HG03575 (cell line): Measurements from ENCODE around the gene SMYD5.
"Not testable (repeated sequence)": the region's sequence is repeated elsewhere in the genome, so short reads cannot be mapped to it uniquely, and the experiment has no call there.

Source experiments
- ATAC-seq: cut with Tn5 transposase; IDR thresholded peaks from one replicate; pipeline ENCODE4 v1.9.1; 2021; ENCODE audit not compliant: unreplicated experiment, insufficient number of reproducible peaks, low FRiP score; ENCODE audit errors: extremely low read depth

Gene SMYD5

GRCh38 chr2:73255907-73256617, 42.0 kb downstream of the SMYD5 start:
- no peak for ATAC-seq

- no peak for ATAC-seq
Observed at GRCh38 chr2:73256618-73256922, 42.5 kb downstream of the SMYD5 start.

DNA sequence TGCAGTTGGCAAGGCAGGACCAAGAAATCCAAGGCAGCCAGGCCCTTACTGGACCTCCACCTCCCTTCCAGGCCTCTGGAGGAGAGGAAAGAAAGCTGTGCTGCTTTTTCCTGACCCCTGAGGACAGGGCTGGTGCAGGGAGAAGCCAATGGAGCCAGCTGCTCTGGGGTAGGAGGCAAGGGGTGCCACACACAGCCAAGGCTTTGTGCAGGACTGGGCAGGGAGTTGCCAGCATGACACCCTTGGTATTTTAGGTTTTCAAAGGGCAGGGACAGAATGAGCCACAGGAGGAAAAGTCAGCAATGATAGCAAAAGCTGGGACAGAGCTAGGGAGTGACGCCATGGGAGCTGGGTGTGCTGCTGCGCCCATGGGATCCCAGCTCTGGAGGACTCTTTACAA, 43.0 kb downstream of the SMYD5 start:
- ATAC-seq: no peak

DNA sequence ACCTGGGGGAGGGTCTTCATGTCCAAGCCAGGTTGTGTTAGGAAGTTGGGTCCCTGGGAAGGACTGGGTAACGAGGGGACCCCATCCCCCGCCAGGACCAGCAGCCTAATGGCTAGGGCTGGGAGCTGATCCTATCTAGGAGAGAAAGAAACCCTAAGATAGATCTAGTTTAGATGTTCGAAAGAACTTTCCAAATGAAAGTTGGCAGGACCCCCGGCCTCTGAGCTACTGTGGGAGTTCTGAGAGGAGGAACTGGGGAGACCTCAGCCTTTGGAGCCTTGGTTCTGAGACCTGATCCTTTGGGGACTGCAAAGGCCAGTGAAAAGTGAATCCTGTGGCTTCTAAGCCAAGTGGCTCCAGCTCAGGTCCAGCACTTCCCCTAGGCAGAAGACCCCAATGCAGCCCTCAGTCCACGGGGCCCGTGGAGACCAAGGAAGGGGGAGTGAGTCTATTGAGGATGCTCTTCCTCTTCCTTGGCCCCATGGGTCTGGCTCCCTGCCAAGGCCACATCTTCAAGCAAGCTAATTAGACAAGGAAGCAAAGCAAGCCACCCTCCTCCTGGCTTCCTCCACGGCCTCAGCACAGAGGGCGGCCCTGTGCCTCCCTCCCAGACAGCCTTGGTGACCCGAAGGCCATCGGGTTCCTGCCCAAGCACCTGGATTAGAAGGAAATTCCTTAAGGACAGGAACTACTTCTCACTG, 43.5 kb downstream of the SMYD5 start:
- no peak for ATAC-seq

- no peak for ATAC-seq
Observed at GRCh38 chr2:73258186-73258912, 44.3 kb downstream of the SMYD5 start.

DNA sequence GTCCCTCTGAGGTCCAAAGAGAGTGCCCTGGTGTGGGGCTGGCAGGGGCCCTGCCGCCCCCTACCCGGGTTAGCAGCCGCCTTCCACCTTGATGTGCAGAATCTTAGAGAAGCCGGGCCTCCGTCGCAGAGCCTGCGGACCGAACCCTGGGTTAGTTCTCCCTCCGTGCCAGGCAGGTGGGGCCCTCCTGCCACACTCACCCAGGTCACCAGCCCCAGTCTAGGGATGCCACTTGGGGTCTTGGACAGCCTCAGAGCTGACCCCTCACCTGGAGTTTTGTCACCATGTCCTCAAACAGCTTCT, 44.8 kb downstream of the SMYD5 start:
- ATAC-seq: no peak

- ATAC-seq: no peak
Observed at GRCh38 chr2:73259276-73259675, 45.2 kb downstream of the SMYD5 start.

- ATAC-seq: no peak
Observed at GRCh38 chr2:73259704-73260337, 45.8 kb downstream of the SMYD5 start.

GRCh38 chr2:73260338-73260984, 46.4 kb downstream of the SMYD5 start:
- no peak for ATAC-seq

GRCh38 chr2:73262108-73262651, 48.1 kb downstream of the SMYD5 start:
- no peak for ATAC-seq

DNA sequence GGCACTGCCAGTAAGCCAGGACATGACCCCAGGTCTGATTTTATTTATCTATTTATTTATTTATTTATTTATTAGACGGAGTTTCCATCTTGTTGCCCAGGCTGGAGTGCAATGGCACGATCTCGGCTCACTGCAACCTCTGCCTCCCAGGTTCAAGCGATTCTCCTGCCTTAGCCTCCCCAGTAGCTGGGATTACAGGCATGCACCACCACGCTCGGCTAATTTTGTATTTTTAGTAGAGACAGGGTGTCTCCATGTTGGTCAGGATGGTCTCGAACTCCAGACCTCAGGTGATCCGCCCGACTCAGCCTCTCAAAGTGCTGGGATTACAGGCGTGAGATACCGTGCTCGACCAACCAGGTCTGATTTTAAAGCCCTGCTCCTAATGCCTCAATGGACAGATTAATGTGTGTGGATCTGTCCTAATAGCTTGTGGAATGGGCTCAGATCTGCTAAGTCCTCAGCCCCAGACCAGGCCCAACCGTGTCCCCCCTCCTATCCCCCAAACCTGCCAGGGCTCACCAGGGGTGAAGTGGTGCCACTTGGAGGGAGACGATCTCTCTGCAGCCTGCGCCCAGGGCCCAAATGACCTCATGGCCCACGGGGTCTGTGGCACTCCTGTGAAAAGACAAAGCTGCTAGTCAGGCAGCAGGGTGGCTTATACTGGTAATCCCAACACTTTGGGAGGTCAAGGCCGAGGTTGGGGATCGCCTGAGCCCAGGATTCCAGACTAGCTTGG, 48.8 kb downstream of the SMYD5 start:
- ATAC-seq: not testable (repeated sequence)

- no peak for ATAC-seq
Observed at GRCh38 chr2:73263540-73264331, 49.7 kb downstream of the SMYD5 start.

- no peak for ATAC-seq
Observed at GRCh38 chr2:73264332-73264606, 50.2 kb downstream of the SMYD5 start.

- no peak for ATAC-seq
Observed at GRCh38 chr2:73264783-73265182, 50.7 kb downstream of the SMYD5 start.

GRCh38 chr2:73265298-73266060, 51.4 kb downstream of the SMYD5 start:
- ATAC-seq: no peak

DNA sequence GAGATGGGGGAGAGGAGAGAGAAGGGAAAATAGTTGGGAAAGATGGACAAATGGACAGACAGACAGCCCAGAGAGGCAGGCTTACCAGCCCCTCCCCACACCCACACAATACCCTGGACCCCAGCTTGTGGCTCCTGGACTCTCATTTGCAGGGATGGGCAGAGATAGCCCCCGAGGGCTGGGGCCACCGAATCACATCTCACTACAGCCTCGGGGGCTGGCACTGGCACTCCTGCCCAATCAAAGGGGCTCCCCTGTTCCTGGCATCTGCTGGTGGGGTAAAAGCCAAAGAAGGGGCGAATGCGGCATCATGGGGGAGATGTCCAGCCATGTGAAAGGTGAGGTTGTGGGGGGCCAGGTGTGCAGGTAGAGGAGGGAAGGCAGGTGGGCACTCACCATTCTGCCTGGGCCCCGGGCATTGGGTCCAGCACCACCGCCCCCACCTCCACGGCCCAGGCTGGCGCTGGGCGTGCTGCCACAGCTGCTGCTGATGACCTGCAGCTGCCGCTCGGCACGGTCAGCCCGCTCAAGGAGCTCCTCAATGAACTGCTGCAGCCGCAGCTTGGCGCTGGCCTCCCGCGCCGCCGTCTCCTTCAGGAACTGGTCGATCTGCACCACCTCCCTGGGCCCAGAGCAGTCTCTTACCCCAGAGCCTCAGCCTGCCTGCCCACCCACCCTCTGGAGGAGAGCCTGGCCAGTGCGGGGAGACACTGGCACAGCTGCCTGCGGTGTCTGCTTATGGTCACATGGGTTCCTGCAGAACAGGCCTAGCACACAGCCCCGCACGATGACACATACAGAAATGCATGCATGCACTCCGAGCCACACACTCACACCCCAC, 52.2 kb downstream of the SMYD5 start:
- ATAC-seq: no peak

GRCh38 chr2:73267008-73267407, 53.0 kb downstream of the SMYD5 start:
- ATAC-seq: no peak
